IMR-90 (cell line): ENCODE measurements around the gene ANKEF1. TPM values are rescaled to one million over a fixed set of nuclear protein-coding genes. Genes with fewer than 3 reads are reported as not detected.

ENCODE experiments used
- ATAC-seq: fragments of 200-7000 bp; cut with Tn5 transposase; 2 replicates; pipeline ENCODE4 v1.9.1; 2020; ENCODE audit warnings: low read depth, mild to moderate bottlenecking, moderate library complexity
- BruUV-seq: library from RNA; stranded (reverse); fragments of 400-500 nt; replicated peaks from 2 replicates; lab custom pipeline; 2021; lab: Mats Ljungman, UMichigan
- CTCF ChIA-PET: fragments of 300-600 bp; formaldehyde crosslinking; extraction: SDS; loops from one replicate; lab custom pipeline; 2021; ENCODE audit warnings: antibody characterized with exemption; lab: Yijun Ruan, JAX
- POLR2A ChIA-PET: fragments of 300-600 bp; sonication (Branson Sonifier 250); formaldehyde crosslinking; loops from one replicate; lab custom pipeline; 2022; ENCODE audit warnings: antibody characterized with exemption; ENCODE audit not compliant: unreplicated experiment; lab: Charles Lee
- DNase-seq: peaks from one replicate; pipeline ENCODE4 v3.0.0; 2013
- H2AFZ ChIP-seq: replicated peaks from 2 replicates; pipeline ENCODE3; 2013; ENCODE audit warnings: low read length, mild to moderate bottlenecking; ENCODE audit not compliant: poor library complexity
- H2AK5ac ChIP-seq: 2 replicates; pipeline ENCODE4 v1.6.1; 2013; ENCODE audit warnings: low read depth, low read length, inconsistent platforms
- H2AK9ac ChIP-seq: replicated peaks from 2 replicates; pipeline ENCODE3; 2013; ENCODE audit warnings: mild to moderate bottlenecking, low read depth, low read length, moderate library complexity; ENCODE audit not compliant: poor library complexity
- H2BK120ac ChIP-seq: 2 replicates; pipeline ENCODE4 v1.6.1; 2013; ENCODE audit warnings: low read depth, low read length, inconsistent platforms
- H2BK15ac ChIP-seq: 3 replicates; pipeline ENCODE4 v1.6.1; 2013; ENCODE audit warnings: low read depth, low read length, inconsistent platforms
- H2BK20ac ChIP-seq: 2 replicates; pipeline ENCODE4 v1.6.1; 2013; ENCODE audit warnings: low read depth, mild to moderate bottlenecking, inconsistent platforms, low read length, moderate library complexity
- H2BK5ac ChIP-seq: 2 replicates; pipeline ENCODE4 v1.6.1; 2013; ENCODE audit warnings: mild to moderate bottlenecking, low read depth, low read length, inconsistent platforms; ENCODE audit not compliant: poor library complexity, severe bottlenecking
- H3K14ac ChIP-seq: replicated peaks from 2 replicates; pipeline ENCODE4 v1.6.1; 2013; ENCODE audit warnings: low read depth, low read length, inconsistent platforms
- H3K18ac ChIP-seq: 2 replicates; pipeline ENCODE4 v1.6.1; 2013; ENCODE audit warnings: low read depth, low read length, control low read depth
- H3K23ac ChIP-seq: 2 replicates; pipeline ENCODE4 v1.6.1; 2013; ENCODE audit warnings: low read depth, low read length, inconsistent platforms
- H3K27ac ChIP-seq: 2 replicates; pipeline ENCODE4 v1.5.1; 2013; ENCODE audit warnings: mild to moderate bottlenecking, control low read depth, low read length; ENCODE audit not compliant: insufficient read depth
- H3K27me3 ChIP-seq: 2 replicates; pipeline ENCODE4 v1.6.1; 2013; ENCODE audit warnings: low read length; ENCODE audit not compliant: control insufficient read depth, insufficient read depth
- H3K36me3 ChIP-seq: 2 replicates; pipeline ENCODE4 v1.6.1; 2013; ENCODE audit warnings: low read length, mixed read lengths; ENCODE audit not compliant: control insufficient read depth, insufficient read depth
- H3K4ac ChIP-seq: 2 replicates; pipeline ENCODE4 v1.6.1; 2013; ENCODE audit warnings: low read depth, low read length, inconsistent platforms
- H3K4me1 ChIP-seq: 2 replicates; pipeline ENCODE4 v1.6.1; 2013; ENCODE audit warnings: low read length, mixed read lengths; ENCODE audit not compliant: control insufficient read depth, insufficient read depth
- H3K4me2 ChIP-seq: 2 replicates; pipeline ENCODE4 v1.6.1; 2013; ENCODE audit warnings: low read depth, mild to moderate bottlenecking, control low read depth, low read length, moderate library complexity
- H3K4me3 ChIP-seq: 2 replicates; pipeline ENCODE4 v1.5.1; 2013; ENCODE audit warnings: low read depth, mild to moderate bottlenecking, control low read depth, low read length, moderate library complexity; ENCODE audit not compliant: insufficient read depth
- H3K56ac ChIP-seq: 2 replicates; pipeline ENCODE4 v1.6.1; 2013; ENCODE audit warnings: low read length, inconsistent platforms; ENCODE audit not compliant: insufficient read depth; ENCODE audit errors: extremely low read depth
- H3K79me1 ChIP-seq, 2 experiments: 2 replicates each; pipeline ENCODE4 v1.6.1; 2013; ENCODE audit warnings: low read length in 2 of 2, inconsistent platforms in 1 of 2, low read depth in 1 of 2
- H3K9ac ChIP-seq: 2 replicates; pipeline ENCODE4 v1.6.1; 2013; ENCODE audit warnings: low read depth, low read length, control low read depth
- H3K9me1 ChIP-seq: 2 replicates; pipeline ENCODE4 v1.6.1; 2013; ENCODE audit warnings: low read length, inconsistent platforms; ENCODE audit not compliant: insufficient read depth
- H3K9me3 ChIP-seq: 2 replicates; pipeline ENCODE4 v1.6.1; 2013; ENCODE audit warnings: low read length; ENCODE audit not compliant: control insufficient read depth, insufficient read depth
- H4K20me1 ChIP-seq: 2 replicates; pipeline ENCODE4 v1.6.1; 2013; ENCODE audit warnings: low read length, inconsistent platforms; ENCODE audit not compliant: insufficient read depth
- H4K5ac ChIP-seq: 2 replicates; pipeline ENCODE4 v1.6.1; 2013; ENCODE audit warnings: mild to moderate bottlenecking, low read depth, low read length, control low read depth
- H4K8ac ChIP-seq, 2 experiments: 2 replicates each; pipeline ENCODE4 v1.6.1; 2013; ENCODE audit warnings: low read depth in 2 of 2, low read length in 2 of 2, control low read depth in 1 of 2, inconsistent platforms in 1 of 2
- H4K91ac ChIP-seq: 2 replicates; pipeline ENCODE4 v1.6.1; 2013; ENCODE audit warnings: low read depth, low read length, inconsistent platforms; ENCODE audit not compliant: insufficient read depth
- BHLHE40 ChIP-seq: fragments of 150-350 bp; IDR thresholded peaks from 2 replicates; pipeline ENCODE4 v1.6.1; 2016; ENCODE audit warnings: mild to moderate bottlenecking, low read depth, low read length
- CEBPB ChIP-seq: IDR thresholded peaks from 2 replicates; pipeline ENCODE4 v1.6.1; 2012; ENCODE audit warnings: low read depth, low read length, improper control_type of control experiment
- CHD1 ChIP-seq: IDR thresholded peaks from 2 replicates; pipeline ENCODE4 v1.6.1; 2012; ENCODE audit warnings: low read depth, low read length, improper control_type of control experiment
- FOS ChIP-seq: fragments of 150-350 bp; IDR thresholded peaks from 2 replicates; pipeline ENCODE4 v1.6.1; 2016; ENCODE audit warnings: low read depth, low read length
- MXI1 ChIP-seq: IDR thresholded peaks from 2 replicates; pipeline ENCODE4 v1.6.1; 2012; ENCODE audit warnings: low read depth, mild to moderate bottlenecking, low read length, moderate library complexity, borderline replicate concordance
- NFE2L2 ChIP-seq: fragments of 150-350 bp; IDR thresholded peaks from 2 replicates; pipeline ENCODE4 v1.6.1; 2016; ENCODE audit warnings: low read depth, mild to moderate bottlenecking, low read length
- POLR2A ChIP-seq: IDR thresholded peaks from 2 replicates; pipeline ENCODE4 v1.6.1; 2012; ENCODE audit warnings: mild to moderate bottlenecking, low read depth, low read length
- RCOR1 ChIP-seq: IDR thresholded peaks from 2 replicates; pipeline ENCODE4 v1.6.1; 2012; ENCODE audit warnings: mild to moderate bottlenecking, low read length, improper control_type of control experiment; ENCODE audit not compliant: insufficient replicate concordance
- RFX5 ChIP-seq: IDR thresholded peaks from 2 replicates; pipeline ENCODE4 v1.8.0; 2012; ENCODE audit warnings: low read depth, mild to moderate bottlenecking, low read length, moderate library complexity
- SMC3 ChIP-seq: fragments of 150-350 bp; IDR thresholded peaks from 2 replicates; pipeline ENCODE4 v1.6.1; 2016; ENCODE audit warnings: low read depth, mild to moderate bottlenecking, antibody characterized with exemption, low read length, moderate library complexity
- WGBS, 2 experiments: methylation state at CpG; one replicate each; pipeline versions ENCODE4 v1.1.5 to v1.1.7; 2013; ENCODE audit warnings: missing lambda C conversion rate in 2 of 2; ENCODE audit not compliant: insufficient read length in 1 of 2; ENCODE audit errors: extremely low coverage in 2 of 2; 5-methylcytosine and 5-hydroxymethylcytosine counted together
- dilution Hi-C: fragments of 300-500 bp; cut with HindIII; formaldehyde crosslinking; loops from one replicate; pipeline ENCODE4 v1.14.3; 2018; ENCODE audit warnings: low sequenced_read_pairs; ENCODE audit not compliant: unreplicated experiment
- in situ Hi-C: fragments of 300-500 bp; cut with MboI; formaldehyde crosslinking; loops from 3 replicates; pipeline ENCODE4 v1.14.3; 2019; ENCODE audit warnings: low sequenced_read_pairs, inconsistent platforms, mixed read lengths
- intact Hi-C: fragments of 100-400 bp; cut with micrococcal nuclease; formaldehyde crosslinking; loops from 2 replicates; pipeline ENCODE4 v1.10.0; 2022
- polyA plus RNA-seq, 3 experiments: library from polyadenylated mRNA; depleted of rRNA; stranded (reverse); fragments of >200 nt; gene quantifications; 2 replicates each; pipeline ENCODE4 v1.2.3, GENCODE V29; 2012; ENCODE audit warnings: low replicate concordance in 1 of 3
- total RNA-seq: library from RNA; depleted of rRNA; stranded (reverse); fragments of >200 nt; gene quantifications from 2 replicates; pipeline ENCODE4 v1.2.3, GENCODE V29; 2012
- TF ChIP-seq, protein P1 (sequence below): fragments of 150-350 bp; IDR thresholded peaks from 2 replicates; pipeline ENCODE4 v1.6.1; 2016; ENCODE audit warnings: low read depth, mild to moderate bottlenecking, low read length, moderate library complexity, borderline replicate concordance
- TF ChIP-seq, protein P2 (sequence below): conservative IDR thresholded peaks from 2 replicates; pipeline ENCODE4 v1.5.1; 2012; ENCODE audit warnings: mild to moderate bottlenecking, low read depth, low read length, improper control_type of control experiment

ANKEF1 gene
- total and polyA plus RNA-seq, 2 of the 4 experiments (the other 2 are of a cell fraction), result 0.31 to 0.54 TPM

DNA sequence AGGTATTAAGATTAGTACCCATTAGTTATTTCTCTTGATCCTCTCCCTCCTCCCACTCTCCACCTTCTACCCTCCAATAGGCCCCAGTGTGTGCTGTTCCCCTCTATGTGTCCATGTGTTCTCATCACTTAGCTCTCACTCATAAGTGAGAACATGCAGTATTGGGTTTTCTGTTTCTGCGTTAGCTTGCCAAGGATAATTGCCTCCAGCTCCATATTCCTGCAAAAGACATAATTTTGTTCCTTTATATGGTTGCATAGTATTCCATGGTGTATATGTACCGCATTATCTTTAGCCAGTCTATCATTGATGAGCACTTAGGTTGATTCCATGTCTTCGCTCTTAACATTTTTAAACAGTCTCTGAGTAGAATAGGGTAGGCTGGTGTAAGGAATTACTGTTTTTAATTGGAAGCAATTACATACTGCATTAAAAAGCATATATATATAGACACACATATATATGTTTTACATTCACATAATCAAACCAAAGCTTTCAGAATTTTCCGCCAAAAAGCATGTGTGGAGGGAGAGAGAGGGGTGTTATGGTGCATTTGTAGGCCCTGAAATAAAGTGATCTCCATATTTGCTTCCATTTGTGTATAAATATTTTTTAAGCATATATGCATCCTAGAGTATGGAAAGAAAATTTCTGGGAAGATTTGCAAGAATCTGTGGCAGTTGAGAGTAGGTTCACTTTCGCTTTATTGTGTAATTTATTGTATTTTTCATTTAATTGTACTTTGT, 709 bp upstream of the ANKEF1 start:
- H3K23ac ChIP-seq, result no peak overlapping the region
- H3K9me3 ChIP-seq, result no peaks in the 10 kb centered on the region
- dilution Hi-C loops, result no loop called here
- no peak overlapping the region for H4K5ac ChIP-seq
- H3K4me1 ChIP-seq, result no peaks in the 10 kb centered on the region
- H3K27me3 ChIP-seq, result no peaks in the 10 kb centered on the region; the same call in none of the 2 replicates
- no peak overlapping the region for H2BK15ac ChIP-seq
- H3K9ac ChIP-seq, result no peak overlapping the region
- TF ChIP-seq BHLHE40 (no peak), RCOR1 (no peak), CEBPB (no peak), POLR2A (no peak), CHD1 (no peak), MXI1 (no peak), FOS (no peak), SMC3 (no peak), RFX5 (no peak), NFE2L2 (no peak)
- TF ChIP-seq, protein P1, sequence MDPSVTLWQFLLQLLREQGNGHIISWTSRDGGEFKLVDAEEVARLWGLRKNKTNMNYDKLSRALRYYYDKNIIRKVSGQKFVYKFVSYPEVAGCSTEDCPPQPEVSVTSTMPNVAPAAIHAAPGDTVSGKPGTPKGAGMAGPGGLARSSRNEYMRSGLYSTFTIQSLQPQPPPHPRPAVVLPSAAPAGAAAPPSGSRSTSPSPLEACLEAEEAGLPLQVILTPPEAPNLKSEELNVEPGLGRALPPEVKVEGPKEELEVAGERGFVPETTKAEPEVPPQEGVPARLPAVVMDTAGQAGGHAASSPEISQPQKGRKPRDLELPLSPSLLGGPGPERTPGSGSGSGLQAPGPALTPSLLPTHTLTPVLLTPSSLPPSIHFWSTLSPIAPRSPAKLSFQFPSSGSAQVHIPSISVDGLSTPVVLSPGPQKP, result no peak
- TF ChIP-seq, protein P2, sequence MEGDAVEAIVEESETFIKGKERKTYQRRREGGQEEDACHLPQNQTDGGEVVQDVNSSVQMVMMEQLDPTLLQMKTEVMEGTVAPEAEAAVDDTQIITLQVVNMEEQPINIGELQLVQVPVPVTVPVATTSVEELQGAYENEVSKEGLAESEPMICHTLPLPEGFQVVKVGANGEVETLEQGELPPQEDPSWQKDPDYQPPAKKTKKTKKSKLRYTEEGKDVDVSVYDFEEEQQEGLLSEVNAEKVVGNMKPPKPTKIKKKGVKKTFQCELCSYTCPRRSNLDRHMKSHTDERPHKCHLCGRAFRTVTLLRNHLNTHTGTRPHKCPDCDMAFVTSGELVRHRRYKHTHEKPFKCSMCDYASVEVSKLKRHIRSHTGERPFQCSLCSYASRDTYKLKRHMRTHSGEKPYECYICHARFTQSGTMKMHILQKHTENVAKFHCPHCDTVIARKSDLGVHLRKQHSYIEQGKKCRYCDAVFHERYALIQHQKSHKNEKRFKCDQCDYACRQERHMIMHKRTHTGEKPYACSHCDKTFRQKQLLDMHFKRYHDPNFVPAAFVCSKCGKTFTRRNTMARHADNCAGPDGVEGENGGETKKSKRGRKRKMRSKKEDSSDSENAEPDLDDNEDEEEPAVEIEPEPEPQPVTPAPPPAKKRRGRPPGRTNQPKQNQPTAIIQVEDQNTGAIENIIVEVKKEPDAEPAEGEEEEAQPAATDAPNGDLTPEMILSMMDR, result no peak
- no peak overlapping the region for H4K91ac ChIP-seq
- no peak overlapping the region for H3K56ac ChIP-seq
- no peak overlapping the region for H2BK20ac ChIP-seq
- no peaks in the 10 kb centered on the region for H4K20me1 ChIP-seq
- in situ Hi-C loops, result no loop called here
- no peak overlapping the region for H2BK5ac ChIP-seq
- no peaks in the 10 kb centered on the region for H3K36me3 ChIP-seq
- no peak overlapping the region for H3K4me3 ChIP-seq
- H4K8ac ChIP-seq, result no peak overlapping the region
- H3K4me2 ChIP-seq, result no peak overlapping the region
- ChIA-PET POLR2A (interaction anchor here (0.6 kb wide), 1 partner anchor 31 kb away, joined by 4 read pairs; no protein-coding TSS in a partner anchor), CTCF (no interaction called here)
- H3K14ac ChIP-seq, result no peak overlapping the region
- intact Hi-C loops, result no loop called here
- no peaks in the 10 kb centered on the region for H3K9me1 ChIP-seq
- no peak overlapping the region for H2BK120ac ChIP-seq
- no peak overlapping the region for H3K4ac ChIP-seq
- no peak overlapping the region for H2AFZ ChIP-seq
- H3K18ac ChIP-seq, result no peak overlapping the region
- H3K27ac ChIP-seq, result no peak overlapping the region
- DNase-seq, result no peak
- H2AK5ac ChIP-seq, result no peak overlapping the region
- BruUV-seq, result no TSS peak
- no peak overlapping the region for H2AK9ac ChIP-seq
- H3K79me1 ChIP-seq, result no peaks in the 10 kb centered on the region
- no peak for ATAC-seq
- no CpG with 5 or more reads among the region's 5 CpGs for WGBS, 2 experiments
